HCT116 (cell line): ENCODE measurements around the gene LINC00305.

Experiments
- CTCF ChIP-seq, 3 experiments: fragments of 200-600 bp in 1 of 3; sonication (generic) in 1 of 3; IDR thresholded peaks in 2 of 3; conservative IDR thresholded peaks in 1 of 3; 2 replicates each; pipeline ENCODE4 v1.5.1; 2012 to 2017; ENCODE audit warnings: low read depth in 2 of 3, low read length in 2 of 3, antibody characterized with exemption in 1 of 3, borderline replicate concordance in 1 of 3, control low read depth in 1 of 3, mild to moderate bottlenecking in 1 of 3, mixed read lengths in 1 of 3, mixed run types in 1 of 3, moderate library complexity in 1 of 3; ENCODE audit not compliant: insufficient read depth in 1 of 3
- EZH2 ChIP-seq: fragments of 200-600 bp; sonication (generic); IDR thresholded peaks from 2 replicates; pipeline ENCODE4 v1.6.1; 2017; ENCODE audit warnings: antibody characterized with exemption, mixed run types
- POLR2A ChIP-seq: IDR thresholded peaks from 2 replicates; pipeline ENCODE4 v1.7.0; 2011; ENCODE audit warnings: borderline replicate concordance; ENCODE audit not compliant: insufficient read depth, insufficient read length; ENCODE audit errors: extremely low read depth
- RAD21 ChIP-seq: IDR thresholded peaks from 2 replicates; pipeline ENCODE4 v1.6.1; 2012; ENCODE audit warnings: low read depth, mild to moderate bottlenecking
- SIN3A ChIP-seq: IDR thresholded peaks from 2 replicates; pipeline ENCODE4 v1.6.1; 2012; ENCODE audit warnings: low read depth
- ZNF274 ChIP-seq: fragments of 200-500 bp; sonication (Bioruptor generic); IDR thresholded peaks from 2 replicates; pipeline ENCODE4 v1.6.1; 2014; ENCODE audit warnings: mild to moderate bottlenecking, low read depth, low read length, inconsistent platforms
- TF ChIP-seq, protein P1 (sequence below): IDR thresholded peaks from 2 replicates; pipeline ENCODE4 v1.6.1; 2012; ENCODE audit warnings: low read depth

DNA sequence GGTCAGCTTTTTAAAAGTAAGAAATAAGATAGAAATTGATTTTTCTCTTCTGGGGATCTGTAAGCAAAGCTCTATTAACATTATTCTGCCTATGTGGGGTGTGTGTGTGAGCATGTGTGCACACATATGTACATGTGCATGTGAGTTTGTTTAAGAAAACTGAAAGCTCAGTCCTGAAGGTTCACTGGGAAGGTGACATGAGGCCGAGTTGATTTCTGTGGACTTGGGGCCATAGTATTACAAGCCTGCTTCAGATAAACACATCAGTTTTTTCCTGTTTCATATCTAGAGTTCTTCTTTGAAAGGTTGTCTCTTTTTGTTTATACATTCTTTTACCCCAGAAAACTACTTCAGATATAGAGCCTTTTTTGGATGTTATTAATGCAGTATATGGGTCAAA is 95.6 kb downstream of the LINC00305 start:
- TF ChIP-seq CTCF (IDR thresholded peaks at IDR 0.05 in 2 of 3, conservative IDR thresholded peaks at IDR 0.05 in 1 of 3; ENCODE audit: borderline replicate concordance in 1 of 3, insufficient read depth in 1 of 3, low read depth in 2 of 3, low read length in 2 of 3) = no peak
- no peak for TF ChIP-seq POLR2A
- no peak for TF ChIP-seq EZH2
- no peak for TF ChIP-seq SIN3A
- TF ChIP-seq RAD21 = no peak
- no peak for TF ChIP-seq ZNF274
- TF ChIP-seq, protein P1, sequence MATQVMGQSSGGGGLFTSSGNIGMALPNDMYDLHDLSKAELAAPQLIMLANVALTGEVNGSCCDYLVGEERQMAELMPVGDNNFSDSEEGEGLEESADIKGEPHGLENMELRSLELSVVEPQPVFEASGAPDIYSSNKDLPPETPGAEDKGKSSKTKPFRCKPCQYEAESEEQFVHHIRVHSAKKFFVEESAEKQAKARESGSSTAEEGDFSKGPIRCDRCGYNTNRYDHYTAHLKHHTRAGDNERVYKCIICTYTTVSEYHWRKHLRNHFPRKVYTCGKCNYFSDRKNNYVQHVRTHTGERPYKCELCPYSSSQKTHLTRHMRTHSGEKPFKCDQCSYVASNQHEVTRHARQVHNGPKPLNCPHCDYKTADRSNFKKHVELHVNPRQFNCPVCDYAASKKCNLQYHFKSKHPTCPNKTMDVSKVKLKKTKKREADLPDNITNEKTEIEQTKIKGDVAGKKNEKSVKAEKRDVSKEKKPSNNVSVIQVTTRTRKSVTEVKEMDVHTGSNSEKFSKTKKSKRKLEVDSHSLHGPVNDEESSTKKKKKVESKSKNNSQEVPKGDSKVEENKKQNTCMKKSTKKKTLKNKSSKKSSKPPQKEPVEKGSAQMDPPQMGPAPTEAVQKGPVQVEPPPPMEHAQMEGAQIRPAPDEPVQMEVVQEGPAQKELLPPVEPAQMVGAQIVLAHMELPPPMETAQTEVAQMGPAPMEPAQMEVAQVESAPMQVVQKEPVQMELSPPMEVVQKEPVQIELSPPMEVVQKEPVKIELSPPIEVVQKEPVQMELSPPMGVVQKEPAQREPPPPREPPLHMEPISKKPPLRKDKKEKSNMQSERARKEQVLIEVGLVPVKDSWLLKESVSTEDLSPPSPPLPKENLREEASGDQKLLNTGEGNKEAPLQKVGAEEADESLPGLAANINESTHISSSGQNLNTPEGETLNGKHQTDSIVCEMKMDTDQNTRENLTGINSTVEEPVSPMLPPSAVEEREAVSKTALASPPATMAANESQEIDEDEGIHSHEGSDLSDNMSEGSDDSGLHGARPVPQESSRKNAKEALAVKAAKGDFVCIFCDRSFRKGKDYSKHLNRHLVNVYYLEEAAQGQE = no peak
